HepG2 (cell line): ENCODE data around the gene KRTAP10-5. TPM values are rescaled to one million over a fixed set of nuclear protein-coding genes. Genes with fewer than 3 reads are reported as not detected.

ENCODE experiments used
- ADNP ChIP-seq: sonication (generic); formaldehyde crosslinking; IDR thresholded peaks from 2 replicates; pipeline ENCODE4 v1.4.0; 2020; ENCODE audit warnings: missing genetic modification reagents
- FLYWCH1 ChIP-seq: sonication (generic); formaldehyde crosslinking; IDR thresholded peaks from 2 replicates; pipeline ENCODE4 v1.8.1; 2023; ENCODE audit warnings: mild to moderate bottlenecking, missing genetic modification reagents
- GTF2F1 ChIP-seq: fragments of 150-350 bp; IDR thresholded peaks from 2 replicates; pipeline ENCODE4 v1.6.1; 2014; ENCODE audit warnings: low read length
- HNF1A ChIP-seq, 2 experiments: sonication (generic) in 1 of 2; formaldehyde crosslinking in 1 of 2; IDR thresholded peaks; 2 replicates each; pipeline versions ENCODE4 v1.4.0 to v1.6.1; 2016 to 2020; ENCODE audit warnings: borderline replicate concordance in 1 of 2, low read depth in 1 of 2, mild to moderate bottlenecking in 1 of 2, missing genetic modification reagents in 1 of 2
- KAT7 ChIP-seq: IDR thresholded peaks from 2 replicates; pipeline ENCODE4 v1.6.1; 2018; ENCODE audit warnings: borderline replicate concordance, missing compliant biosample characterization
- KDM3A ChIP-seq: IDR thresholded peaks from 2 replicates; pipeline ENCODE4 v1.6.1; 2018; ENCODE audit warnings: low read depth, missing compliant biosample characterization
- PHF21A ChIP-seq: sonication (generic); formaldehyde crosslinking; IDR thresholded peaks from 2 replicates; pipeline ENCODE4 v1.5.0; 2020; ENCODE audit warnings: mild to moderate bottlenecking, missing genetic modification reagents
- RBM22 ChIP-seq: fragments of 200-400 bp; formaldehyde crosslinking; optimal IDR thresholded peaks from 2 replicates; pipeline ENCODE3; 2017; ENCODE audit warnings: mild to moderate bottlenecking, low read length, moderate library complexity
- RELA ChIP-seq: sonication (generic); formaldehyde crosslinking; IDR thresholded peaks from 2 replicates; pipeline ENCODE4 v1.4.0; 2020; ENCODE audit warnings: missing genetic modification reagents
- RERE ChIP-seq: IDR thresholded peaks from 2 replicates; pipeline ENCODE4 v1.6.1; 2016; ENCODE audit warnings: low read depth, missing genetic modification reagents, missing compliant biosample characterization
- SNAI1 ChIP-seq: sonication (generic); formaldehyde crosslinking; IDR thresholded peaks from 2 replicates; pipeline ENCODE4 v1.5.0; 2020; ENCODE audit warnings: mild to moderate bottlenecking, missing genetic modification reagents, borderline replicate concordance
- TFE3 ChIP-seq: IDR thresholded peaks from 2 replicates; pipeline ENCODE4 v1.6.1; 2016
- ZNF317 ChIP-seq: sonication (generic); formaldehyde crosslinking; IDR thresholded peaks from 2 replicates; pipeline ENCODE4 v1.5.0; 2020; ENCODE audit warnings: mild to moderate bottlenecking, missing genetic modification reagents
- ZNF746 ChIP-seq: sonication (generic); formaldehyde crosslinking; IDR thresholded peaks from 2 replicates; pipeline ENCODE4 v1.8.0; 2022; ENCODE audit warnings: mild to moderate bottlenecking, missing genetic modification reagents
- polyA plus RNA-seq, 8 experiments: library from polyadenylated mRNA; depleted of rRNA in 3 of 8; stranded (reverse) in 7 of 8; unstranded in 1 of 8; fragments of >200 nt; fragmentation: Illumina TruSeq in 4 of 8; extraction: Trizol in 4 of 8; gene quantifications; 2 replicates each; pipeline versions ENCODE4 v1.2.1 to v1.2.3, GENCODE V29; 2011 to 2016; ENCODE audit warnings: low read depth in 4 of 8, missing spikeins in 1 of 8, mixed read lengths in 1 of 8; ENCODE audit not compliant: insufficient read depth in 1 of 8
- total RNA-seq, 5 experiments: library from RNA; depleted of rRNA; stranded (reverse); fragments of >200 nt; fragmentation: Illumina TruSeq; extraction: Trizol; gene quantifications; 2 replicates each; pipeline ENCODE4 v1.2.3, GENCODE V29; 2016; ENCODE audit warnings: low read depth in 1 of 5

The KRTAP10-5 gene
- total and polyA plus RNA-seq, 2 of the 13 experiments (the other 11 are each of a cell fraction or from before 2014, with no cell fraction given), result not detected

- TF ChIP-seq TFE3 (peak; percentile 79; the same call in 1 of the 2 replicates), GTF2F1 (no peak), KAT7 (CRISPR knock-in tag) (no peak; the same call in 1 of the 2 replicates), PHF21A (CRISPR knock-in tag) (peak; percentile 87), FLYWCH1 (CRISPR knock-in tag) (no peak), ADNP (CRISPR knock-in tag) (no peak), ZNF746 (CRISPR knock-in tag) (peak; percentile 71), RELA (CRISPR knock-in tag) (no peak), RBM22 (no peak), SNAI1 (CRISPR knock-in tag) (no peak), HNF1A (IDR thresholded peaks at IDR 0.05; ENCODE audit: low read depth) (no peak), HNF1A (CRISPR knock-in tag; IDR thresholded peaks at IDR 0.05; ENCODE audit: borderline replicate concordance) (no peak), KDM3A (CRISPR knock-in tag) (peak; percentile 24; the same call in 1 of the 2 replicates), ZNF317 (CRISPR knock-in tag) (peak; percentile 91), RERE (CRISPR knock-in tag) (no peak)
These were observed 13.4 kb upstream of the KRTAP10-5 start (continued) for GRCh38 chr21:44593598-44594405.
